Fibroblast of gingiva (primary cell): Measurements from ENCODE around the gene SLC2A11.

Source experiments
- DNase-seq: peaks from one replicate; pipeline ENCODE4 v3.0.0-alpha.2; 2011; ENCODE audit warnings: low read depth

SLC2A11 gene

DNA sequence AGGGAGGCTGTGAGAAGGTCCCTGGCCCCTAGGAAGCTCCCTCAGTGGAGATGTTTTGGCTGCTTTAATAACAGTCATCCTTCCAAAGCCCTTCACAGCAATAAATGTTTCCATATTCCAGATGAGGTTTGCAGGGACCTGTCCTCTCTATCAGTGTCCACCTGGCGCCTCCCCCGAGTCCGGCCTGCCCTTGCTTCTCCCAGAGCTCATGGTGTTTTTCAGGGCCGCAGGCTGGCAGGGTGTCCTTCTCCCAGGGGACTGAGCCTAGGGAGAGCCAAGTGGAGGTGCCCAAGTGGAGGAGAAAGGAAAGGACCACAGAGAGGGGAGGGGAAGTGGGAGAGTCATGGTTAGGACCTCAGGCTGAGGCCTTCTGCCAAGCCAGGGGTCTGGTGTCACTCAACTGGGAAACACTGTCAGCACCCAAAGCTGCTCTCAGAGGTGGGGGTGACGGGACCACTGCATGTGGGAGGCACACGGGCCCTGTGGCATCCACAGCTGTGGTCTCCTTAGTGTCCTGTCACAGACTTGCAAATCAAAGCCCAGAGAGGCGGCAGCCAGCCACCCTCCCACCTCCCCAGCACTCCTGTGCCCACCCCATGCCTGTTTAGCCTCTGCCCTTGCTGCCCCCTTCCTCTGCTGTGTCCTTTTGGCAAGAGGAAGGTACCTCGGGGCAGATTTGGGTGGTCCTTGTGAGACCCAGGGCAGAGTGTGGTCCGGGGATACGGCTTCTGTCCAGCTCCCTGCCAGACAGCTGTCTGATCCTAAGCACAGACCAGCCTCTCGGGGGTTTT, 25.3 kb upstream of the SLC2A11 start:
- DNase-seq = no peak

DNA sequence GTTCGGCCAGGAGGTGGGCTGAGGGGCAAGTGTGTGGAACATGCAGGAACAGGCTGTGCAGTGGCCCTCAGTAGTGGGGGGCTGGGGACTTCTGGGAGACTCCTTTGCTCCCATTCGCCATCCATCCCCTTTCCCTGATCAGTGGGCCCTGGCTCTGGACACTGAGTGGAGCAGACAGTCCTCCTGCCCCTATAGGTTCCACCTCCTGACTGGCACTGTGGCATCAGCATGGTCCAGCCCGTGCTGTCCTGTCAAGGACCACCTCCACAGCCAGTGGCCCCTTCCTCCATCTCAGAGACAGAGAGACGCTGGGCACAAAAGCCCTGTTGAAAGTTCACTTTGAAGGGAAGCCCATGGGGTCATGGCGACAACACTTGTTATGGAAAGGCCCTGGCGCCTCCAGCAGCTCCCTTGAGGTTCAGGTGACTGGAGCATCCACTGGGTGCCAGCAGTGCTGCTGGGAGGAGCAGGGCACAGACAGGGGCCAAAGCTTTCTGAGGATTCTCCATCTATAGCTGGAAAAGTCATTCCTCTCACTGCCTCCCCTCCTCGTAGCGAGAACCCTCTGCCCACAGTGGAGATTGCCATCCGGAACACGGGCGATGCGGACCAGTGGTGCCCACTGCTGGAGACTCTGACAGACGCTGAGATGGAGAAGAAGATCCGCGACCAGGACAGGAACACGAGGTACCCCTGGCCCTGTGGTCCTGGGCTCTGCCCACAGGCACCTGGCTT, 24.5 kb upstream of the SLC2A11 start:
- no peak for DNase-seq

DNA sequence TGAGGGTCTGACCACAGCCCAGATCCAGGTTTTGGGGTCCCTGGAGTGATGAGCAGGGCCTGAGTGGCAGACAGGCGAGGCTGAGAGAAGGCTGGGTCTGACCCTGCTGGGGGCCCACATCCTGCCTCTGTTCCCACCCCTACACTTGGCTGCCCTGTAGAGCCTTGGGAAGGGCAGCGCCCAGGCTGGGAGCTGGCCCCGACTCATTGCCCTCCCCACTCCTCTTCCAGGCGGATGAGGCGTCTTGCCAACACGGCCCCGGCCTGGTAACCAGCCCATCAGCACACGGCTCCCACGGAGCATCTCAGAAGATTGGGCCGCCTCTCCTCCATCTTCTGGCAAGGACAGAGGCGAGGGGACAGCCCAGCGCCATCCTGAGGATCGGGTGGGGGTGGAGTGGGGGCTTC, 23.8 kb upstream of the SLC2A11 start:
- DNase-seq = no peak

DNA sequence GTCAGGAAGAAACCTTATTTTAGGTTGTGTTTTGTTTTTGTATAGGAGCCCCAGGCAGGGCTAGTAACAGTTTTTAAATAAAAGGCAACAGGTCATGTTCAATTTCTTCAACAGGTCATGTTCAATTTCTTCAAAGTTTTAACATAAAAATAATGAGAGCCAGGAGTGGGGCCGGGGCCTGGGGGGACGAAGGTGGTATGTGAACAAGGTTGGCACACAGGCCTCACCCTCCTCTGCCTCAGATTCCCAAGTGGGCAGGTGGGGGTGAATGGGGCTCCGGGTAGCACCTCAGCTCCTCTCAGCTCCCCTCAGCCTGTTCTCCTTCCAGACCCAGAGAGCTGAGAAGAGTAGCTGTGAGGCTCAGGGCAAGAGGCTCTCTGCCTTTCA, 23.3 kb upstream of the SLC2A11 start:
- DNase-seq = no peak

DNA sequence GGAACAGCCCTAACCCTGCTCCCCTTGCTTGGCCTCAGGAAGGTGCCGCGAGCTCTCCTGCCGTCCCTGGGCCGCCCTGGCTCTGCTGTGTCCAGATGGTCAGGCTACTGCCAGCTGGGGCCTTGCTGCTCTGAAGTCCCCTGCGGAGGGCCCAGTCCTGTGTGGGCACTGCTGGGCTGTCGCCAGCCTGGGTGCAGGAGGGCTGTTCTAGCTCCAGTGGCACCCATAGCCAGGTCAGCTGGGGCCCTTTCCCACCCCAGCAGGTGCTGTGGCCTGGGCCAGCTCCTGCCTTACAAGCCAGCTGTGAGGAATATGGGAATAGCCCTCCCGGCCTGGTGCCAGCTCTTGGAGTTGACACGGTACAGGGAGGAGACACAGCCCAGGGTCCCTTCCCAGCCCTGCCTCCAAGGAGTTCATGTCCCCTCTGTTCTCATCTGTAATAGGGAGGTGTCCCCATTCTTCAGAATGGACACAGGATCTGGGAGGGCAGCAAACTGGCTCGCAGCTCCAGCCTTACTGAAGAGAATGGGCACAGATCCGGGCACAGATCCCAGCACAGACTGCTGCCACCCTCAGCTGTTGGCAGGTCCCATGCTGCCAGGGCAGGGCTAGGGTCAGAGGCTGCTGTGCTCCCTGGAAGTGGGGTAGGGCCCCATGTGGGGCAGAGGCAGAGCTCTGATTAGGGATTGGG, 22.7 kb upstream of the SLC2A11 start:
- no peak for DNase-seq

DNA sequence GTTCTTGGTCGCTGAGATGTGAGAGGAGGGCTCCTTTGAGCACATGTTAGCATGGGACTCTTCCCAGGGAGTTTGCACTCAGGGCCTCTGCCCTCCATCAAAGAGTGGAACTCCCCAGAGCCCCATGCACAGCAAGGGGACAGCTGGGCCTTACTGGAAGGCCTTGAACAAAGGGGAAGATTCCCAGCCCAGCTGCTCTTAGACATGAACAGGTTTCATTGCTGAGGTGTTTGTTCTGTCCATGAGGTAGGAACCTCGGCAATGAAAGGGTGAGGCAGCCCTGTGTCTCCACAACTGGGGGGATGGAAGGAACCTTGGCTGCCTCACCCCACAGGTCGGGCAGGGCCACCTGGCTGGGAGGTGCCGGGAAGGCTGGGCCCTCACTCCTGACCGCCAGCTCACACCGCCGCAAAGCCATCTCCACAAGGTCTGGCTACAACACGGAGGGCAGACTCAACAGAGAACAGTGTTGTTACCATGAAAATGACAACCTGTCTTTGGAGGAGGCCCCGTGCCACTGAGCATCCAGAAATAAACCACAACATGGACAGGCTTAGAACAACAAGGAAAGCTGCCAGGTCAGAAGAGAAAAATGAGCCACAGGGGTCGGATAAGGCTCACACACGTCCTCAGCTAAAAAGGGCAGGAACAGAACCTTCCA, 22.1 kb upstream of the SLC2A11 start:
- no peak for DNase-seq

DNA sequence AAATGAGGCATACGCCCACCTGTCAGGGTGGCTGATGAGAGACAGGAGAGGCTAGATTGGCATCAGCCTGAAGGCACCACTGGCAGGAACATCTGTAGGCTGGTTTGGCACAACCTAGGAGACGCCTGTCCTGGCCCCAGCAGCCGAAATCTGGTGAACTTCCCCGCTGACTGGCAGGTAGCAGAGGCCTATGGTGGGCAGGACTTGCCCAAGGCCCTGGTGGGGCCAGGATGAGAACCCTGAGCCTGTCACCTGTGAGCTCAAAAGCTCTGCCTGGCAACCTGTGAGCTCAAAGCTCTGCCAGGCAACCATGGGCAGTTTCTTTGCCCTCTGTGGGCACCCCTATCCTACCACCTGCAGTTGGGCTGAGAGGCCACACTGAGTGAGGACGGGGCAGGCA, 21.4 kb upstream of the SLC2A11 start:
- DNase-seq = no peak

DNA sequence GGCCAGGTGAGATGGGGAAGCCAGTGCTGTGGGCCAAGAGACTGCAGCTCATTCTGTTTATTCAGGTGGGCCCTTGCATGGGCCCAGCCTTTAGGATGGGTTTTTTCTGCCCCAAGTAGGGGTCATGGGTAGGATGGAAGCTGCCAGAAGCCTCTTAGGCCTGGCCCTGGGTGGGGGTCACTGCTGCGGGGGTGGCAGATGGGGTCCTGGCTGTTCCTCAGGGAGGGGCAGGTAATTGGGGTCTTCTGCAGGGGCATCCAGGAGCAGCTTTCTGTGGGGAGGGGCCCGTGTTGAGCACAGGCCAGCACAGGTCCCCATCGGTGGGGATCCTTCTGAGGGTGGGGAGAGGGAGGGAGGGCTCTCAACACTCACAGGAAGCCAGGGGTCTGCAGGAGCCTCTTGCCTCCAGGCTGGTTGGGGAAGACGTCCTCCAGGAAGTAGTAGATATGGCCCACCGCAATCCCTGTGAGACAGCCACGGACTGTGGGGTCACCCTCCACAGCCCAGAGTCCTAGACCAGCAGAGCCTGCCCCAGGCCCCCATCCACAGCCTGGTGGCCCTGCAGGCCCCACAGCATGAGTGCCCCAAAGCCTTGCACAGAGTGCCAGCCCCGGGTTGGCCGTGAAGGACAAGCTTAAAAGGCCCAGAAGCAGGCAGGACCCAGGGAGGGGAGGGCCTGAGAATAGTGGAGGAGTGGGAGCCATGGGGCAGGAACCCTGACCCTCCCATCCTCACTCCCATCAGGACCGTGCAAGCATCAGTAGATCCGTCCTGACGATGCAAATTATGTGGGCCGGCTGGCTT, 20.8 kb upstream of the SLC2A11 start:
- no peak for DNase-seq

DNA sequence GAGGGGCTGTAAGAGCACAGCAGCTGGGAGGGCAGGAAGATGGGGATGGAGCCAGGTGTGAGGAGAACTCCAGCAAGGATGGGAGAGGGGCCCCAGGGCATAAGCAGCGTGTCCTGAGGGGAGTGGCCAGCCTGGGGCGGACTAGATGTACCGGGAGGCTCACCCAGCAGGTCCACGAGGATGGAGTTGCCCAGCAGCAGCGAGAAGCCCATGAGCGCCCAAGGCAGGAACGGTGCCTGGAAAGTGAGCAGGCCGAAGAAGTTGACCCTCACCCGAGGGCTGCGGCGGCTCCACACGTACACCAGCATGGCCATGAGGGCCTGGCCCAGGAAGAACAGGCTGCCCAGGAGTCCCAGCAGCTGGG, 20.2 kb upstream of the SLC2A11 start:
- DNase-seq = no peak

DNA sequence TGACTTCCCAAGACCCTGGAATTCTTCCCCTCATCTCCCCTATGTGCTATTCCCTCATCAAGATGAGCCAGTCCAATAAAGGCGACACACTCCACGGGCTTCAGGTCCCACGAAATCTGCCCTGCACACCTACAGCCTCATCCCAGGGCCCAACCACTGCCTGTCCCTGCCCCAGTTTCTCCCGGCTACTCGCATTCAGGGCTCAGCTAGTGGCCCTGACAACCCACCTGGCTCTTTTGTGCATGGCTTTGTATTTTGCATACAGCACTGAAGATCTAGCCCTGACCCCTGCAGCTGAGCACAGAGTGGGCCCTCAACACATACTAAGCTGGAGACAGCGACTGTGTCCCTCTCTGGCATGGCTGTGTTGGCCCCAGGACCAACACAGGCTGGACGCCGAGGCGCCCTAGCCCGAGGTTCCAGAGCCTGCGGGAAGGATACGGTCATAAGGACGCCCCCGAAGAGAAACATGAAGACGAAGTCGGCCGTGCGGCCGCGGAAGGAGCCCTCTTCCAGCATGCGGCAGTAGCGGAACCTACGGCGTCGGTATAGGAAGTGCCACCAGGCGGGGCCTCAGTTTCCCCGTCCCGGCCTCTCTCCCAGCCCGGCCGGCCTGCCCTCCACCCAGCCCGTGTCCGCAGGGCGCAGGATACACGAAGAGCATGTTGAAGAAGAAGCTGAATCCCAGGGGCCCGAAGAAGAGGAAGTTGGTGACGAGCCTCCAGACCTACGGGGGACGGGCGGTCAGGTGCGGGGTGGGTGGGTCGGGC, 19.6 kb upstream of the SLC2A11 start:
- DNase-seq = no peak

DNA sequence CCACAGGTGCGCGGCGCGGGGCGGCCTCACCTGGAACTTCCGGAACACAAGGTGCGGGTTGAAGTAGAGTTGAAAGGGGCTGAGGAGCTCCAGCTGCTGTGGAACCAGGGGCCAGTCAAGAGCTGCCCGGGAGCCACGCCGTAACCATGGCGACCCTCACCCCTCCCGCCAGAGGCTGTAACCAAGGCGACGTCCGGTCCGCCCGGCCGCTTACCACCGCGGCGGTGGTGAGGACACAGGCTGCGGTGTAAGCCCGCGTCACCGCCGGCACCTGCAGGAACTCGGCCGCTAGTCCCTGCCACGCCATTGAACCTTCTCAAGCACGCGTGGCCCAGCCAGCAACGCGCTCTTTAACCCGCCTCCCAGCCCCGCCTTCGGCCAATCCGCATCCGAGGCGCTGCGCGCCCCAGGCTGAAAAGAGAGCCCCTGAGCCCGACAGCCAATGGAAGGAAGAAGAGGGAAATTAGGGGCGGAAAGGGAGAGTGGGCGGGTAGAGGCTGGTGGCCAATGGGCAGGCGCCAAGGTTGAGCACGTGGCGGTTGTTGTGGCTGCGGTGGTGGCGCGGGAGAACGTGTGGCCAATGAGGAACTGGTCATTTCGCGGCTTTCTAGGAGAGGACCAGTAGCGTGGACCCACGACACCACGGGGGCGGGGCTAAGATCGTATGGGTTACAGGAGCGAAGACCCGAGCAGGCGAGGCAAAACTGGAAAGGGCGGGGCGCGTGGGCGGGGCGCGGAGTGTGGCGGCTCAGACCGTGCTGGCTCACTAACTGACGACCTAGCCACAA, 18.8 kb upstream of the SLC2A11 start, which contains the start of gene DERL3:
TSS of gene DERL3 (minus strand) at position 326 of the 788 bp plus-strand sequence. CDS start at position 307, 19 bp downstream.
- peak; percentile 93 for DNase-seq

DNA sequence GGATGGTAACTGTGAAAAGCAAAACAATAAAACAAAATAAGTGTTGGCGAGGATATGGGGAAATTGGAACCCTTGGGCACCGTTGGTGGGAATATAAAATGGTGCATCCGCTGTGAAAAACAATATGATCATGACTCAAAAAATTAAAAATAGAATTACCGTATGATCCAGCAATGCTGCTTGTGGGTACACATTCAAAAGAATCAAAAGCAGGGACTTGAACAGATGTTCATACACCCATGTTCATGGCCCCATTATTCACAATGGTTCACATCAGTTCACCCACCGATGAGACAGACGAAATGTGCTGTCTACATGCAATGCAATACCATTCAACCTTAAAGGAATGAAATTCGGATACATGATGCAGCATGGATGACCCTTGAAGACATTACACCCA, 17.6 kb upstream of the SLC2A11 start:
- no peak for DNase-seq

DNA sequence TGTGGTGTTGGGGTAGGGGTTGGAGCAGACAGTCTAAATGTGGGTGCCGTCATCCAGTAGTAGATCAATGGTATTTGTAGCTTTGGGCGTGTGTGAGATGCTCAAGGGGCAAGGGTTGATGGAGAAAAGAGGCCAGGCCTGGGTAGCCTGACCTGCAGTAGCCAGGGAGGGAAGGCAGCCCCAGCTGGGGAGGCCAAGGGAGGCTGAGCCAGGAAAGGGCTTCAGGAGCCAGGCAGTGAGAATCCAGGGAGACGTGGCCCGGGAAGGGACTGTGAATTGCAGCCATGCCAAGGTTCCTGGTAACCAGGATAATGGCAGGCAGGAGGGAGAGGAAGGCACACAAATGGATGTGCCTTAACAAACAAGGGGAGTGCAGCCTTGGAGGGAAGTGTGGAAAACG, 16.4 kb upstream of the SLC2A11 start:
- no peak for DNase-seq

DNA sequence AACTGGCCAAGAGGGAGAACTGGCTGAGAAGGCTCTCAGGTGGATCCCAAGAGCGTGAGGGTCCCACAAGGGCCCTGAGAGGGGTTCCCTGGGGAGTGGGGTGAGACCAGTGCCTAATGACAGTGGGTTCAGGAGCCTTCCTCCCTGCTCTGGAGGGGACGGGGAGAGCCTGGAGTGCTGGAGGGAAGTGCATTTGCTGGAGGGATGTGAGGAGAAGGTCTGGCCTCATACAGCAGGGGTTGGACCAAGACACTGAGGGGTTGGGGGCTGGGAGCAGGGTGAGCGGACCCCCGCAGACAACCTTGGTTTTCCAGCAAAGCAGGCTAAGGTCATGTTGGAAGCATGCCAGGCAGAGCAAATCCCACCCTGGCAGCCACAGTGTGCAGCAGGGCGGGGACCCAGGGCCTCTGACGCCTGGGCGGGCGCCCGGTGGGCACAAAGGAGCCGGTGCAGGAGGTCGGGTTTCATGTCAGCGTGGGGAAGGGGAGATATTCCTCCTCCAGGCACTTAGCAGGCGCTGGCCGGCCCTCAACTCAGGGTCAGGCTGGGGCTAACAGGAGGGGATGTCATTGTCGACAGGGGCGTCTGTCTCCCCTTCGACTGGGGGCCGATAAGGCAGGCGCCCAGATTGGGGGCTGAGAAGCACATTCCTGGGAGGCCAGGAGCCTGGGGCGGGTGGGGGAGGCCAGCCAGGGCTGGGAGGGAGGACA, 15.8 kb upstream of the SLC2A11 start:
- no peak for DNase-seq

DNA sequence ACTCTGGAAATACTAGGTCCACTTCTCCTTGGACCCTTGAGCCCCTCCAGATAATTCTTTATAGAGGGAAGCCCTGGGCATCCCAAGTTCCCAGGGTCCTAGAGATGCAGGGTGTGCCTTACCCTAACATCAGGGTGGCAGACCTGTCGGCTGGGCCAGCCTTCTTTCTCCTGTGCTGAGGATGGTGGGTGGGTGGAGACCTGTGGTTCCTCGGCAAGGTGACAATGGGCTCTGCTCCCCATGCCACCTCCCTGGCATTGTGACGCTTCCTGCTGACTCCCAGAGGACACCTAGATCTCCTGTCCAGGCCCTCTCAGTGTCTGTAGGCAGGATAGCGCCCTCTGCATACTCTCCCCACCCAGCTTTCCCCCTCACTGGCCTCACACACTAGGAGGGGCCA, 15.1 kb upstream of the SLC2A11 start:
- no peak for DNase-seq

DNA sequence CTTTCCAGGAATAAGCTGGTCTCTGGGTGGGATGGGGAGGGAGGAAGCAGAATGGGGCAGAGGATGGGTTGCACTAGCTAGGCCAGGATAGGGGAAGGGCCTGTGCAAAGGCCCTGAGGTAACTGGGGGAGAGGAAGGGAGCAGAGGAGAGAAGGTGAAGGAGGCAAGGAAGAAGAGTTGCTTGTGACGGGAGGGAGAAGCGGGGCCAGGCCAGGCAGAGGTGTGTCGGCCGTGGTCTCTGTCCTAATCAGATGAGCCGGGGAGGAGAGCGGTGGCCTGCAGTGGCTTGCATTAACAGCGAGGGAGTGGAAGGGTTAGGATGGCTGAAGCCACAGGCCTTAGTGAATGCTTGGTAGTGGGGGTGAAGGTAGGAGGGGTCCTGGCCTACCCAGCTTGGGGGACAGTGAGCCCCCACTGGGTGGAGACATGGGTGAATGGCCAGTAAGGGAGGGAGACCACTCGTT, 12.9 kb upstream of the SLC2A11 start:
- no peak for DNase-seq

DNA sequence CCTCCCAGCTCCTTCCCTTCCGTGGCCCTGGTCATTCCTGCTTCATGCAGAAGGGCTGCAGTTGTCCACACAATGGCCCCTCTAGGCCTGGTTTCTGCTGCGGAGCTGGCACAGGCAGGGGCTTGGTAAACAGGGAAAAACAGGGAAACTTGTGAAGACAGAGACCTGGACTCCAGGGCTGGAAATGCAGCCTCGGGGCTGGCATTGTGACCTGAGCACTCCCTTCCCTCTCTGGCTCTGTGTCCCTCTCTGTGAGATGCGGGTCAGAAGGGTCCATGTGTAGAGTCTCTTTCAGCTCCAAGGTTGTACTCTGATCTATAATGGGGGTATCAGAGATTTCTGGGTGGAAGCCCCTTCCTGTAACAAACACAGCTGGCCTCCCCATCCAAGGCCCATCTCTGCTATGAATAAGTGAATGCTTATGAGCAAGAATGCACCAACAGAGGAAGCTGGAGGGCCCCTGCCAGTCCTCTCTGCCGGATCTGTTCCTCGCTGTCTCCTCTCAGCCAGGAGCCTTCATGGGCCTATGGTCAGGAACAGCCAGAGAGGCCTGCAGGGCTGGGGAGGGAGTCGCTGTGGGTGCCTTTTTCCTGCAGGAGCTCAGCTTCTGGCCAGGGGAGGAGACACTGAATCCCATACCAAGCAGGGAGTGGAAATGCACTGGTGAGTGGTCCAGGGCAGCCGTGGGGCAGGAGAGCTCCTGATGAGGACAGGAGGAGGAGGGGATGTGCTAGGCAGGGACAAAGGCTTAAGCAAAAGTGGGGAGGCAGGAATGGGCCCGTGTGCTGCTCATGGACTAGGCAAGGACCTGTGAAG, 12.2 kb upstream of the SLC2A11 start:
- no peak for DNase-seq

DNA sequence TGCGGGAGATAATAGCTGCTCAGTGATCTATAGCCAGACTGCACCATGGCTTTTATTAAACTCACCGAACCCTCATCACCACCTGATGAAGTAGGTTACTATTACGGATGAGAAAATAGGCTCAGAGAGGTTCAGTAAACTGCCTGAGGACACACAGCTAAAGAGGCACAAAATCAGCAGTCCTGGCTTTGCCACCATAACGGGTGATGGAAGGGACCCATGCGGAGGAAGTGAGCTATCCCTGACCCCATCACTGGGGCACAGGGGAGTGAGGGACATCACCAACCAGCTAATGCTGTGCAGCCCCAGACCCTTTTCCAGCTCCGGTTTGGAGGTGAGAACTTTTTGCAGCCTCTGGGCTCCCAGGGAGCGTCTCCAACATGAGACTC, 11.6 kb upstream of the SLC2A11 start:
- no peak for DNase-seq
